ENCODE results near the gene SH3PXD2A. TPM values are rescaled to one million over a fixed set of nuclear protein-coding genes. Genes with fewer than 3 reads are reported as not detected.

The SH3PXD2A gene
- total RNA-seq, 2 experiments from 2014 or later = 14.8 to 16.0 TPM

DNA sequence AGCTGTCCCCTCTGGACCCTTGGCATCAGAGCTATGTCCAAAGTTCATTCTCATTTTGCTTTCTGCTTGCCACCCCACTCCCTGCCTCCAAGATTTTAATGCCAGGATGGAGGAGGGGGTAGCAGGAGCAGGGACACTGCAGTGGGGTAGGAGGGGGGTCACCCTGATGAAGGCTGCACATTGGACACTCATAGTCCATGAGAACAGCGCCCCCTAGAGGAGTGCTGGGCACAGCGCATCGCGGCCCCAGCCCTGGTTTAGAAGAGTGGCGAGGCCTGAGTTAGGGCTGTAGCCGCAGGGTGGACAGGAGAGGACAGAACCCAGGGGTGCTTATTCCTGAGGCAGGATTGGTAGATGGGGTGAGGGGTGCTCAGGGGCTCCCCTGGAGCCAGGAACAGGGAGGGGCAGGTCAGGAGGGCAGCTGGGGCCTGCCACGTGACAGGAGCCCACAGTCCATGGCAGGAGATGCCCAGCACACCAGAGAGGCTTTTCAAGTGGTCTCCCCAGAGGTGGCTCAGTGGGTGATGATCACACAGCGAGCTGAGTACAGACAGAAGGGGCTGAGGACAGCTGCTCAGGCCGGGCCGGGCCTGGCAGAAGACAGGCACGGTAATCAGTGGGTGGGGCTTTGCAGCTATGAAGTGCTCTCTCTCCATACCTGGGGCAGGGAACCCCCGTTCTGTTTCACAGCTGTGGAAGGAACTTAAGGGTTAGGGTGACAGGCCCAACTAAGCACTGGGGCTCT is 290.4 kb downstream of the SH3PXD2A start:
- Mint-ChIP-seq H3K9me3 (no peaks in the 10 kb centered on the region), H3K36me3 (no peaks in the 10 kb centered on the region), H3K27ac (no peak overlapping the region), H3K4me1 (no peaks in the 10 kb centered on the region), H3K27me3 (peaks cover 14% of the 10 kb centered on the region), H3K4me3 (no peak overlapping the region)
- ATAC-seq (ENCODE audit: low read depth) = peak; percentile 49
- DNase-seq = peak; percentile 51
- POLR2A ChIA-PET = no interaction called here

DNA sequence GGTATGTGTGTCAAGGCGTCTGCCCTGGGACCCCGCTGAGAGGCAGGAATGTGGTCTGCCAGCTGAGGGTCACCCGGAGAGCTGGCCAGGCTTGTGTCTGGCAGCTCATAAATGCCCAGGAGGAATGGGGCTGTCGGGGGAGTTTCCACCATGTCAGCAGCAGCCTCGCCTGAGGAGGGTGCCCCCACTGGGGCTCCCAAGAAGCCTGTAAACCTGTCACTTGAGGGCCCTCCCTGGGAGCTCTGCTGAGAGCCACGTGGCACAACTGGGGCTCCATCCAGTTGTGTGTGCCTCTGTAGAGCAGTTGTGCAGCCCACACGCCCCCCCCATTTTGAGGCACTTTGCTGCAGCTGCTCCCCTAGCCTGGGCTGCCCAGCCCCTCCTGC is 291.3 kb downstream of the SH3PXD2A start:
- no peak for DNase-seq
- POLR2A ChIA-PET = no interaction called here
- Mint-ChIP-seq H3K36me3 (no peaks in the 10 kb centered on the region), H3K4me1 (no peaks in the 10 kb centered on the region), H3K4me3 (no peak overlapping the region), H3K27ac (no peak overlapping the region), H3K27me3 (peaks cover 11% of the 10 kb centered on the region), H3K9me3 (no peaks in the 10 kb centered on the region)
- ATAC-seq (ENCODE audit: low read depth) = no peak

DNA sequence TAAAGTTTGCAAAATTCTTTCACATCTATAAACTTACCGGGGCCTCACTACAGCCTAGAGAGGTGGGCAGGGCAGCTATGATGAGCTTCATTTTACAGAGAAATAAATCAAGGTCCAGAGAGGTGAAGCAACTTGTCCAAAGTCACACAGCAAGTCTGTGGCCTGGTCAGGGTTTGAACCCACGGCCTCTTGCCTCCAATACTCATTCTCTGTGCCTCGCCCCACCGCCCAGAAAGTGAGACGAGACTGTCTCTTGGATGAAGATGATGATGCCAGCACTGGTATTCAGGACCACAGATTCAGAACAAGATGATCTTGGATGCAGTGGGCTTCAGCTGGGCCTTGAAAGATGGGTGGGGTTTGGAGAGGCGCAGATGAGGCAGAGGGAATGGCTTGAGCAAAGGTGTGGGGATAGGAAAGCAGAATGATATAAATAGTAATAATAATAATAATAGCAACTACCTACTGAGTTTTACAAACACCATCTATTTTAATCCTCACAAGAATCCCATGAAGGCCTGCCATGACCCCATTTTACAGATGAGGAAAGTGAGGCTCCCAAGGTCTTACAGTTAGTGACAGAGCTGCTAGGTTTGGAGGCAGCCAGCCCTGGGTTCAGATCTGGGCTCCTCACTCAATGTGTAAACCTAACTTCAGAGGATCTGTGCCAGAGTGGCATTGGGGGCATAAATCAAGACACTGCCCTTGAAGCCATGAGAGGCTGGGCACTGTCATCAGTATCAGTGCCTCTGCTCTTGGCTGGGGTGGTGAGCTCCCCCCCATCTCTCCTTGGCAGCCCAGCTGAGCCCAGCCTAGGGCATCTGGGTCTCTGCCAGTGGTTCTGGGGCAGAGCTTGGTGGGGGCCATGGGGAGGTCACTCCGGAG is 291.9 kb downstream of the SH3PXD2A start:
- Mint-ChIP-seq H3K36me3 (no peaks in the 10 kb centered on the region), H3K9me3 (no peaks in the 10 kb centered on the region), H3K4me1 (peaks cover 5% of the 10 kb centered on the region), H3K27me3 (peaks cover 13% of the 10 kb centered on the region), H3K4me3 (no peak overlapping the region), H3K27ac (no peak overlapping the region)
- POLR2A ChIA-PET = no interaction called here
- ATAC-seq (ENCODE audit: low read depth) (no peak), DNase-seq (no peak)

DNA sequence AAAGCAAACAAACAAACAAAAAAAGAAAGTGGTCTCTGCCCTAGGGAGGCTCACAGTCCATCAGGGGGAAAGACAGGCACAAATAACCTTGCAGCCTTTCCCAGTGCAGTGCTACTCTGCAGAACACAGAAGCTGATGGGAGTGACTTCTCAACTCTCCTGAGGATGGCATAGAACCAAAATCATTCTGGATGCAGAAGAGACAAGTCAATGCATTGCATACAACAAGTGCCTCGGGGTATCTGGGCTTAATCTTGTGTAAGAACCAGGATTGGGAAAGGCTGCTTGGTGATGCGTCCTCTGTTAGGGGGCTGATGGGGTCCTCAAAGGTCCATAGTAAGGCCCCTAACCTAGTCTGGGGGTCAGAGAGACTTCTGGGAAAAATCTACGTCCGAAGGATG is 293.0 kb downstream of the SH3PXD2A start:
- peaks cover 7% of the 10 kb centered on the region for H3K4me1 Mint-ChIP-seq
- DNase-seq = no peak
- POLR2A ChIA-PET = no interaction called here

DNA sequence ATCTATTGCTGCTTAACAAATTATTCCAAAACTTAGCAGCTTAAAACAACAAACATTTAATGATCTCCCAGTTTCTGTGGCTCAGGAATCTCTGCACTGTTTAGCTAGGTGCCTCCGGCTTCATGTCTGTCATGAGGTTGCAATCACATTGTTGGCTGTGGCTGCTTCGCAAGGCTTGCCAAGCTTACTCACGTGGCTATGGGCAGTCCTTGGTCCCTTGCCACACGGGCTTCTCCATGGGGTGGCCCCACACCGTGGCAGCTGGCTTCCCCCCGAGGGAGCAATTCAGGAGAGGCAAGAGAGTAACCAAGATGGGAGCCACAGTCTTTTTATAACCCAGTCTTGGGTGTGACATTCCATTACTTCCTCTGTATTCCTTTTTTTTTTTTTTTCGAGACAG is 294.5 kb downstream of the SH3PXD2A start:
- H3K4me1 Mint-ChIP-seq = peaks cover 7% of the 10 kb centered on the region
- H3K9me3 Mint-ChIP-seq = no peaks in the 10 kb centered on the region
- H3K27me3 Mint-ChIP-seq = peaks cover 25% of the 10 kb centered on the region
- ATAC-seq (ENCODE audit: low read depth) = no peak
- no peak overlapping the region for H3K4me3 Mint-ChIP-seq
- no peak for DNase-seq
- POLR2A ChIA-PET = no interaction called here
- no peak overlapping the region for H3K27ac Mint-ChIP-seq
- no peaks in the 10 kb centered on the region for H3K36me3 Mint-ChIP-seq

More for the DNA sequence above, 293.0 kb downstream of the SH3PXD2A start:
- no peak for ATAC-seq (ENCODE audit: low read depth)
- Mint-ChIP-seq H3K4me3 (no peak overlapping the region), H3K36me3 (no peaks in the 10 kb centered on the region), H3K9me3 (no peaks in the 10 kb centered on the region), H3K27me3 (peaks cover 22% of the 10 kb centered on the region), H3K27ac (no peak overlapping the region)

DNA sequence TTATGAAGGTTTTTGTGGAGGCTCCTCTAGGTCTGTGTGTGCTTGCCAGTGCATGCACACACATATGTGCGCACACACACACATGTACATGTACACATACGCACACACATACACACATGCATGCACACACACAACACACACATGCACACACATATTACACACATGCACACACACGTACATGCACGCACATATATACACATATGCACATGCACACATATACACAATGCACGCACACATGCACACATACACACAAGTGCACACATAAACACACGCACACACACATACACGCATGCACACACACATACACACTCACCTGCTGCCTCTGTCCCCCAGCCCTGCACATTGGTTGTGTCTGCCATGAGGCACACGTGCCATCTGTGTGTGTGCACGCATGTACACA is 295.6 kb downstream of the SH3PXD2A start:
- DNase-seq (no peak), ATAC-seq (ENCODE audit: low read depth) (no peak)
- Mint-ChIP-seq H3K4me3 (no peak overlapping the region), H3K27ac (no peak overlapping the region), H3K9me3 (no peaks in the 10 kb centered on the region), H3K27me3 (peaks cover 27% of the 10 kb centered on the region), H3K36me3 (no peaks in the 10 kb centered on the region), H3K4me1 (peaks cover 8% of the 10 kb centered on the region)
- POLR2A ChIA-PET = no interaction called here

DNA sequence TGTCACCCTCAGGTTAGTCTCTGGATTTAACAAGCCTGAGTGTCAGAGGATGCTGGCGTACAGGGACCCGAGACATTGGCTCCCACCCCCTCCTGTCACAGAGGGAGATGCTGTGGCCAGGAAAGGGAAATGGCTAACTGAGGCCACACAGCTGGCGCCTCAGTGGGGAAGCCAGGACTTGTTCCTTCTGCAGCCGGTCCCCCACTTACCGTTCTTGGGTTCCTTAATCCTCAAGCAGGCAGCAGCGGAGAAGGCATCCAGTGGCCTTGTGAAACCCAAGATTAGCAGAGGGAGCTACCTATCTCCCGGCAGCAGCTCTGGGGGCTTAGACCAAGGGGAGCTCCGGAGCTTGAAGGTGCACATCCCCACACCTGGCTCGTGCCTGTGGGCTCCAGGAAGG is 296.5 kb downstream of the SH3PXD2A start:
- no peaks in the 10 kb centered on the region for H3K36me3 Mint-ChIP-seq
- no peak for ATAC-seq (ENCODE audit: low read depth)
- no peak overlapping the region for H3K4me3 Mint-ChIP-seq
- H3K27me3 Mint-ChIP-seq = peaks cover 34% of the 10 kb centered on the region
- H3K4me1 Mint-ChIP-seq = peaks cover 17% of the 10 kb centered on the region
- POLR2A ChIA-PET = no interaction called here
- no peak for DNase-seq
- H3K27ac Mint-ChIP-seq = no peak overlapping the region
- no peaks in the 10 kb centered on the region for H3K9me3 Mint-ChIP-seq

DNA sequence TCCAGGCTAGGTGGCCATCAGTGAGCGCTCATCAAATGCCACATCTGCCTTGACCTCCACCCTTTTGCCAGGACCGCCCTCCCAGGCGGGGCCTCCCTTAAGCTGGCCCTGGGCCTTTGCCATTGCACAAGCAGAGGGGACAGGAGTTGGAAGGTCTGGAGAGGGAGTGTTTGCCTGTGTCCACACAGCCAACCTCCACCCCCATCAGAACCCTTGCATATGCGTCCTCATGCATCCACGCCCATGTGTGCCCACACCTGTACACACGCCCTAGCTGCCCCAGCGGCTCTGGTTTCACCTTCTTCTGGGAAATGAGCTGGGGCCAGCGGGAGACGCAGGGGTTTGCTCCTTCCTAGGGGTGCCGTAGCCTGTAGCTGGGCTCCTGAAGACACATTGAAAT is 297.9 kb downstream of the SH3PXD2A start:
- POLR2A ChIA-PET = no interaction called here
- no peaks in the 10 kb centered on the region for H3K36me3 Mint-ChIP-seq
- no peak for ATAC-seq (ENCODE audit: low read depth)
- peaks cover 34% of the 10 kb centered on the region for H3K27me3 Mint-ChIP-seq
- no peak overlapping the region for H3K4me3 Mint-ChIP-seq
- no peak overlapping the region for H3K27ac Mint-ChIP-seq
- DNase-seq = no peak
- peaks cover 19% of the 10 kb centered on the region for H3K4me1 Mint-ChIP-seq
- H3K9me3 Mint-ChIP-seq = no peaks in the 10 kb centered on the region

DNA sequence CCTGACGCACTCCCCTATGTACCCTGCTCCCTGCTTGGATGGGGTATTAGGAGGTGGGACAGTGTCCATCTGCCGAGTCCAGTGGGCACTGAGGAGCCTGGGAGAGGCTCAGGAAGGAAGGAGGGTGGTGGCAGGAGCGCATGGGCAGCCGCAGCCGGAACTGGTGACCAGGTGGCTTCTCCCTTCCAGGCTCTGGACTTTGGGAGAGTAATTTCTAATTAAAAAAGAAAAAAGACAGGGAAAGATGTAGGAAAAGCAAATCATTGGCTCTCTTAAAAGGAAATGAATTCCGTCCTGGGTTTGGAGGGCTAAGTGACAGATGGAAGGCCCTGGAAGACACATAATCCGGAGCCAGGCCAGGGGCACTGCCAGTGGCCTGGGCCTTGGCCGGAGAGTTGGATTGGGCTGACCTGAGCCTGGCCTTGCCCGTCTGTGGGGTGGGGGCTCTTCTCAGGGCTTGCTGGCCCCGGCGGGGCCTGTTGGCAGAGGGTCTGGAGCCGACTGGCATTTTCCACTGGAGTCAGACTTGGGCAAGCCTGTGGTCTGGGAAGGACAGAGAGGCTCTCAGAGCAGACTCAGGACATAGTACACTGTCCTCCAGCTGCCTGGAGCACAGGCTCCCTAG is 298.9 kb downstream of the SH3PXD2A start:
- Mint-ChIP-seq H3K27me3 (peaks cover 34% of the 10 kb centered on the region), H3K36me3 (no peaks in the 10 kb centered on the region), H3K4me1 (peaks cover 19% of the 10 kb centered on the region), H3K4me3 (no peak overlapping the region), H3K27ac (no peak overlapping the region), H3K9me3 (no peaks in the 10 kb centered on the region)
- DNase-seq (no peak), ATAC-seq (ENCODE audit: low read depth) (no peak)
- POLR2A ChIA-PET = no interaction called here

DNA sequence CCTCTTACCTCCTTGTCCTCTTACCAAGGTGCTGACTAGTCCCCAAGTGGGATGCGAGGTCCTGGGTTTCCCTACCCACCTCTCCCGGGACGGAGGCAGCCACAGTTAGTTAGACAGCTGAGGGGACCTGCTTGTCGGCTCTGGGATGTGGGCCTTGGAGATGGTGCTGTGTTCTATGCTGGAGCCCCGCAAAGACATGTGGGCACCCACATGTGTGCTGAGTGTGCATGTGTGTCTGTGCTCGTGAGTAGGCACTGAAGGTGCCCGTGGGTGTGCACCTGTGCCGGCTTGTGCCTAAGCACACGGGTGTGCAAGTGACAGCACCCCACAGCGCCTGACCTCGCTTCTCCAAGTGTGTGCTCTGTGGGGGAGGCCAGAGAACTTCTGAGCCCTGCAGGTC is 299.7 kb downstream of the SH3PXD2A start:
- no peaks in the 10 kb centered on the region for H3K36me3 Mint-ChIP-seq
- ATAC-seq (ENCODE audit: low read depth) (no peak), DNase-seq (no peak)
- no peaks in the 10 kb centered on the region for H3K9me3 Mint-ChIP-seq
- H3K27me3 Mint-ChIP-seq = peaks cover 32% of the 10 kb centered on the region
- peak overlapping the region; percentile 50 for H3K4me3 Mint-ChIP-seq
- peaks cover 19% of the 10 kb centered on the region for H3K4me1 Mint-ChIP-seq
- no peak overlapping the region for H3K27ac Mint-ChIP-seq
- POLR2A ChIA-PET = no interaction called here

DNA sequence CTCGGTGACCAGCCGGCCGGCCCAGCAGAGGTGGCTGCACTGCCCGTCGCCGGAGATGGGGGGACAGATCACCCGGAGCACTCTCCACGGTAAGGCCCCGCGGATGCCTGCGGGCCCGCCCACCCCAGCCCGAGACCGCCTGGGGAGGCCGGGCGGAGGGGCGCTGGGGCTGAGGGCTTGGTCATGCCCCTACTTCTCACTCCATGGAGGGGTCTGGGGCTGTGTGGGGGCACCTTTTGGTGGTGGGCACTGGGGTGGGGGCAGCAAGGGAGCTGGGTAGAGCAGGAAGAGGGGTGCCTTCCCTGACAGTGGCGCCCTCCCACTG is 300.1 kb downstream of the SH3PXD2A start:
- ATAC-seq (ENCODE audit: low read depth) = no peak
- no peaks in the 10 kb centered on the region for H3K36me3 Mint-ChIP-seq
- no peaks in the 10 kb centered on the region for H3K9me3 Mint-ChIP-seq
- H3K4me3 Mint-ChIP-seq = peak overlapping the region; percentile 50
- peaks cover 32% of the 10 kb centered on the region for H3K27me3 Mint-ChIP-seq
- H3K27ac Mint-ChIP-seq = no peak overlapping the region
- H3K4me1 Mint-ChIP-seq = peaks cover 19% of the 10 kb centered on the region
- POLR2A ChIA-PET = interaction anchor here (1.2 kb wide), 1 partner anchor 9 kb away, joined by 4 read pairs; no protein-coding TSS in a partner anchor
- no peak for DNase-seq

DNA sequence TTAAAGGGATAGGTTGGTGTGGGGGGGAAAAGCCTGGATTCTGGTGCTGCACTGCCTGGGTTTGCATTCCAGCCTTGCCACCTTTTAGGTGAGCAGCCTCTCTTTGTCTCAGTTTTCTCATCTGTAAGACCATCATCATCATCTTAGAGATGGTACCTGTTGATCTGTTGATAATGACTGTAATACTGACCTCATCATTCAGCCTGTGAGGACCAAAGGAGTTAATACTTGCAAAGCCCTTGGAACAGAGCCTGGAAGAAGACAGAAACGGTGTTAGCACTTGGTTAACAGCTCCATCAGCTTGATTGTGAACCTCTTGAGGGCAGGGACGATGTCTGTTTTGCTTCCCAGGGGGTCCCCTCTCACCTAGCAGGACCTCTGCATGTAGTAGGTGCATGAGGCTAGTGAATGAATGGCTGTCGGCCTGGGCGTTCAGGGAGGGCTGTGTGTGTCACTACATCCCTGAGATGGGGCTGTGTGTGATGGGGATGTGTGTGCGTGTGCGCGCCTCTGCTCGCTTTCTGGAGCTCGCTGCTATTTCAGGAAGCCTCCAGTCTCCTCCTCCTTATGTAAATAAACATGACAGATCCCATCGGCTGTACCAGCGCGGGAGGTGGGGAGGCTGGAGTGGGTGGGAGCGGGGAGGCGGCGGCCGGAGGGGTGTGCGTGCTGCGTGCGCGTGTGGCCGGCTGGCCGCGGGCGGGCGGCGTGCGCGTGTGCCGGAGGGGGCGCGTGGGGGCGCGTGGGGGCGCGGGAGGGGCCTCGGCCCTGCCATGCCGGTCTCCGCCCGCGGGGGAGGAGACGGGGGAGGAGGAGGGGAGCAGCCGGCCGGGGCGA is 300.7 kb downstream of the SH3PXD2A start:
- Mint-ChIP-seq H3K36me3 (no peaks in the 10 kb centered on the region), H3K9me3 (no peaks in the 10 kb centered on the region), H3K4me1 (peaks cover 19% of the 10 kb centered on the region), H3K4me3 (peak overlapping the region; percentile 64), H3K27ac (no peak overlapping the region), H3K27me3 (peaks cover 29% of the 10 kb centered on the region)
- ATAC-seq (ENCODE audit: low read depth) = peak; percentile 46
- POLR2A ChIA-PET = interaction anchor here (0.6 to 1.2 kb wide), 3 partner anchors 9 to 369 kb away, joined by 3 to 11 read pairs (median 4); no protein-coding TSS in a partner anchor
- no peak for DNase-seq

Data from activated naive CD8-positive, alpha-beta T cell treated with anti-CD3 and anti-CD28 coated beads, Interleukin-2, amount 10 ng/mL, durations not matched to agents 7 days and 5 days (primary cell).